ENCODE data around the gene ODR4. TPM values are rescaled to one million over a fixed set of nuclear protein-coding genes. Genes with fewer than 3 reads are reported as not detected.
"Not testable (repeated sequence)": the region's sequence is repeated elsewhere in the genome, so short reads cannot be mapped to it uniquely, and the experiment has no call there.

ODR4 gene
- total RNA-seq, 1 donor from 2014 or later = 25.5 TPM

- Mint-ChIP-seq H3K27ac (no peak overlapping the region), H3K36me3 (ENCODE audit: insufficient read depth) (no peaks in the 10 kb centered on the region), H3K9me3 (ENCODE audit: low read depth) (no peaks in the 10 kb centered on the region), H3K4me1 (ENCODE audit: low read depth) (no peaks in the 10 kb centered on the region), H3K4me3 (ENCODE audit: low read depth) (no peak overlapping the region), H3K27me3 (no peaks in the 10 kb centered on the region)
- DNase-seq (ENCODE audit: low spot score, unreplicated experiment) = no peak
- TF ChIP-seq, protein P1, sequence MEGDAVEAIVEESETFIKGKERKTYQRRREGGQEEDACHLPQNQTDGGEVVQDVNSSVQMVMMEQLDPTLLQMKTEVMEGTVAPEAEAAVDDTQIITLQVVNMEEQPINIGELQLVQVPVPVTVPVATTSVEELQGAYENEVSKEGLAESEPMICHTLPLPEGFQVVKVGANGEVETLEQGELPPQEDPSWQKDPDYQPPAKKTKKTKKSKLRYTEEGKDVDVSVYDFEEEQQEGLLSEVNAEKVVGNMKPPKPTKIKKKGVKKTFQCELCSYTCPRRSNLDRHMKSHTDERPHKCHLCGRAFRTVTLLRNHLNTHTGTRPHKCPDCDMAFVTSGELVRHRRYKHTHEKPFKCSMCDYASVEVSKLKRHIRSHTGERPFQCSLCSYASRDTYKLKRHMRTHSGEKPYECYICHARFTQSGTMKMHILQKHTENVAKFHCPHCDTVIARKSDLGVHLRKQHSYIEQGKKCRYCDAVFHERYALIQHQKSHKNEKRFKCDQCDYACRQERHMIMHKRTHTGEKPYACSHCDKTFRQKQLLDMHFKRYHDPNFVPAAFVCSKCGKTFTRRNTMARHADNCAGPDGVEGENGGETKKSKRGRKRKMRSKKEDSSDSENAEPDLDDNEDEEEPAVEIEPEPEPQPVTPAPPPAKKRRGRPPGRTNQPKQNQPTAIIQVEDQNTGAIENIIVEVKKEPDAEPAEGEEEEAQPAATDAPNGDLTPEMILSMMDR (IDR thresholded peaks at IDR 0.05; ENCODE audit: unreplicated experiment) = no peak
Observed at GRCh38 chr1:186454981-186455380, 79.3 kb downstream of the ODR4 start.

DNA sequence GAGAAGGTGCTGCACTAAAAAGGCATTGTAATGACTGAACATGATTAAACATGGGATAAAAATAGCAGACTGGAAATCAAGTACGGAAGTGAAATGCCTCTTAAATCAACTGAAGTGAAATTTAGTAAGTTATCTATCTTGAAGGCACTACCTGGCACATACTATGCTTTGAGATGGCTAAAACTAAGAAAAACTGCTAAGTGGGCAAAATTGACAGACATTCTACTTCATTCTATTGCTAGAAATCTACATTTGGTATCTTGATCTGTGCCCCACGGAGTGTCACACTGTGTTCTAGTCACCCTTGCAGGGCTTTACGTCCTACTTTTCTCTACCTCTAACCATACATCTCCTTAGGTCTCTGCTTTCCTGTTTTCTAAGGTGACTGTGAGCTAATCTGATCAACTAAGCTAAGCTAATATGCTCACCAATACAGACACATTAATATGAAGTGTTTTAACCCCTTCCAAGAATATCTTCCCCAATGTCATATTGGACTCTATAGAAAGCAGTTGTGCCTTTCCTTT, 81.2 kb downstream of the ODR4 start:
- Mint-ChIP-seq H3K9me3 (ENCODE audit: low read depth) (no peaks in the 10 kb centered on the region), H3K27me3 (no peaks in the 10 kb centered on the region), H3K4me1 (ENCODE audit: low read depth) (no peaks in the 10 kb centered on the region), H3K36me3 (ENCODE audit: insufficient read depth) (no peaks in the 10 kb centered on the region), H3K27ac (no peak overlapping the region), H3K4me3 (ENCODE audit: low read depth) (no peak overlapping the region)
- TF ChIP-seq, protein P1 (IDR thresholded peaks at IDR 0.05; ENCODE audit: unreplicated experiment) = no peak
- DNase-seq (ENCODE audit: low spot score, unreplicated experiment) = no peak

DNA sequence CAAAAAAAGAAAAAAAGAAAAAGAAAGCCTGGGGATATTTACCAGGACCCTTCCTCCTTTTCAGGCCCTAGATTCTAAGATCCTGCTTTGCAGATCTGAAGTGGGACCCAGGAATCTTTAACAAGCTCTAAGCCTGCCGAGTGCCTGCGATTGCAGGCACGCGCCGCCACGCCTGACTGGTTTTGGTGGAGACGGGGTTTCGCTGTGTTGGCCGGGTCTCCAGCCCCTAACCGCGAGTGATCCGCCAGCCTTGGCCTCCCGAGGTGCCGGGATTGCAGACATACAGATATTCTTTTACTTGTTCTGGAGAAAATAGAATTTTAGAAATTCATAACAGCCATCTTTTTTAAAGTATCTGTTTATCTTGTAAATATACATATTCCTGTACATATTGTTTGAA, 83.5 kb downstream of the ODR4 start:
- H3K9me3 Mint-ChIP-seq (ENCODE audit: low read depth); H3K4me3 Mint-ChIP-seq (ENCODE audit: low read depth); DNase-seq (ENCODE audit: low spot score, unreplicated experiment); H3K27ac Mint-ChIP-seq; H3K36me3 Mint-ChIP-seq (ENCODE audit: insufficient read depth); H3K27me3 Mint-ChIP-seq; H3K4me1 Mint-ChIP-seq (ENCODE audit: low read depth): not testable (repeated sequence)

DNA sequence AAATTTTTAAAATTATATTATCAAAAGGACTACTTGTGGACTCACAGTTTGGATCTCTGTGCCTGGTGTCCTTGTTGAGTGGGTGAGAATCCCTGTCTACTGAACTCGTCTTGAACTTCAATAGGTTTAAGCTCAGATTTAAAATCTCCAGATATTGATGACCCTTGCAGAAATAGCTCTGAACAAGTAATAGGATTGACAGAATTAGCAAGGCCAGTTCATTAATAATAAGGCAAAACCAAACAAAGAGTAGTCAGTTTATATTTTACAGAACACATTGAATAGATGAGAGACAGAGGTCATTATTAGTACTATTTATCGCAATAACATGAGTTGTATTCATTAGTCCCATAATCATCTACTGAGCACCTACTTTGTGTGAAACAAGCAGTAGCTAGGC, 85.4 kb downstream of the ODR4 start, which contains the start of gene PDC:
Gene PDC (minus strand): TSS at position 101 of the 400 bp plus-strand sequence. CDS start 11,655 bp downstream, outside the sequence.
- no peak within 1 kb of the TSS for H3K4me3 Mint-ChIP-seq (ENCODE audit: low read depth)
- TF ChIP-seq, protein P1 (IDR thresholded peaks at IDR 0.05; ENCODE audit: unreplicated experiment) = no peak
- H3K27ac Mint-ChIP-seq = no peak within 1 kb of the TSS
- H3K4me1 Mint-ChIP-seq (ENCODE audit: low read depth) = no peaks in the 10 kb centered on the region
- H3K27me3 Mint-ChIP-seq = no peaks in the 10 kb centered on the region
- no peaks in the 10 kb centered on the region for H3K9me3 Mint-ChIP-seq (ENCODE audit: low read depth)
- no peak for DNase-seq (ENCODE audit: low spot score, unreplicated experiment)
- H3K36me3 Mint-ChIP-seq (ENCODE audit: insufficient read depth) = no peaks in the 10 kb centered on the region

- no peak overlapping the region for H3K4me3 Mint-ChIP-seq (ENCODE audit: low read depth)
- H3K4me1 Mint-ChIP-seq (ENCODE audit: low read depth) = no peaks in the 10 kb centered on the region
- no peak for DNase-seq (ENCODE audit: low spot score, unreplicated experiment)
- no peak overlapping the region for H3K27ac Mint-ChIP-seq
- no peaks in the 10 kb centered on the region for H3K36me3 Mint-ChIP-seq (ENCODE audit: insufficient read depth)
- no peaks in the 10 kb centered on the region for H3K9me3 Mint-ChIP-seq (ENCODE audit: low read depth)
- TF ChIP-seq, protein P1 (IDR thresholded peaks at IDR 0.05; ENCODE audit: unreplicated experiment) = no peak
- no peaks in the 10 kb centered on the region for H3K27me3 Mint-ChIP-seq
Observed at GRCh38 chr1:186463511-186463910, 87.9 kb downstream of the ODR4 start.

DNA sequence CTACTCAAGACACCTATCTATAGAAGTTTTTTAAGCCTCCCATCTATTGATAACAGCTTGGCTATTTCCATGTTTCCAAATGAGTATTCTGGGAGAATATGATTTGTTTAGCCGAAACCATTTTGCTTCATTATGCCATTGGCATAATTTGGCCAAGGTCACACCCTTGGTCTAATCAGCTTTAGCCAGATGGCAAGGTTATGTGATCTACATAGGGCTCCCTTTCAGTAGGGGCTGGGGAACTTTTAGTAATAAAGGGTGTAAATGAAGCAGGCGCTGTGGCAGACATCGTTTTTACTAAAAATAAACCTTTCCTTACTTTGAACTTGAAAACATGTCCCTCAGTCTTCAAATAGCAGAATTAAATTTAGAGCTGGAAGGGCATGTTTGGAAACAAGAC, 88.3 kb downstream of the ODR4 start:
- DNase-seq (ENCODE audit: low spot score, unreplicated experiment) = no peak
- no peaks in the 10 kb centered on the region for H3K4me1 Mint-ChIP-seq (ENCODE audit: low read depth)
- H3K27ac Mint-ChIP-seq = no peak overlapping the region
- TF ChIP-seq, protein P1 (IDR thresholded peaks at IDR 0.05; ENCODE audit: unreplicated experiment) = no peak
- no peak overlapping the region for H3K4me3 Mint-ChIP-seq (ENCODE audit: low read depth)
- no peaks in the 10 kb centered on the region for H3K27me3 Mint-ChIP-seq
- no peaks in the 10 kb centered on the region for H3K9me3 Mint-ChIP-seq (ENCODE audit: low read depth)
- no peaks in the 10 kb centered on the region for H3K36me3 Mint-ChIP-seq (ENCODE audit: insufficient read depth)

DNA sequence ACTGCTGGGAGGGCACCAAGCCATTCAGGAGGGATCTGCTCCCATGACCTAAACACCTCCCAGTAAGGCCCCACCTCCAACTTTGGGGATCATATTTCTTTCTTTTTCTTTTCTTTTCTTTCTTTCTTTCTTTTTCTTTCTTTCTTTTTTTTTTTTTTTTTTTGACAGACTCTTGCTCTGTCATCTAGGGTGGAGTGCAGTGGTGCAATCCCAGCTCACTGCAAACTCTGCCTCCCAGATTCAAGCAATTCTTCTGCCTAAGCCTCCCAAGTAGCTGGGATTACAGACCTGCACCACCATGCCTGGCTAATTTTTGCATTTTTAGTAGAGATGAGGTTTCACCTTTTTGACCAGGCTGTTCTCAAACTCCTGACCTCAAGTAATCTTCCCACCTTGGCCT, 89.9 kb downstream of the ODR4 start:
- not testable (repeated sequence) for H3K27me3 Mint-ChIP-seq

More for the DNA sequence above, 89.9 kb downstream of the ODR4 start:
- not testable (repeated sequence) for DNase-seq (ENCODE audit: low spot score, unreplicated experiment); H3K9me3 Mint-ChIP-seq (ENCODE audit: low read depth); H3K36me3 Mint-ChIP-seq (ENCODE audit: insufficient read depth); H3K27ac Mint-ChIP-seq; H3K4me3 Mint-ChIP-seq (ENCODE audit: low read depth); H3K4me1 Mint-ChIP-seq (ENCODE audit: low read depth)

Measured in progenitor cell of endocrine pancreas (in vitro differentiated cells).